Ascending aorta (tissue), 2 donors: ENCODE measurements around the gene LARP6. TPM values are rescaled to one million over a fixed set of nuclear protein-coding genes. Genes with fewer than 3 reads are reported as not detected.

Source experiments
- DNase-seq, 2 donors: peaks; one replicate each; pipeline ENCODE4 v3.0.0-alpha.2; 2019; ENCODE audit warnings: low spot score in 2 of 2
- H3K27ac ChIP-seq, 2 donors: fragments of 200-600 bp; sonication (generic); one replicate each; pipeline ENCODE4 v1.5.1; 2016 to 2017; ENCODE audit warnings: mild to moderate bottlenecking in 1 of 2
- H3K27me3 ChIP-seq: fragments of 200-600 bp; sonication (generic); one replicate; pipeline ENCODE4 v1.5.1; 2017
- H3K36me3 ChIP-seq, 2 donors: fragments of 200-600 bp; sonication (generic); one replicate each; pipeline ENCODE4 v1.5.1; 2016
- H3K4me1 ChIP-seq, 2 donors: fragments of 200-600 bp; sonication (generic); one replicate each; pipeline ENCODE4 v1.5.1; 2016 to 2017; ENCODE audit warnings: mild to moderate bottlenecking in 1 of 2
- H3K4me3 ChIP-seq, 2 donors: fragments of 200-600 bp; sonication (generic); one replicate each; pipeline ENCODE4 v1.5.1; 2016 to 2017; ENCODE audit warnings: mild to moderate bottlenecking in 1 of 2
- H3K9me3 ChIP-seq, 2 donors: fragments of 200-600 bp; sonication (generic); one replicate each; pipeline ENCODE4 v1.5.1; 2016
- CTCF ChIP-seq, 3 experiments: fragments of 200-600 bp in 2 of 3; fragments of 450-650 bp in 1 of 3; sonication (generic) in 2 of 3; IDR thresholded peaks; one replicate each; pipeline ENCODE4 v1.5.1; 2016 to 2019; ENCODE audit warnings: antibody characterized with exemption in 3 of 3, mild to moderate bottlenecking in 1 of 3, moderate library complexity in 1 of 3
- intact Hi-C: fragments of 100-400 bp; cut with DNase I; formaldehyde crosslinking; loops from one replicate; pipeline ENCODE4 v1.15.1; 2023
- total RNA-seq: library from RNA; depleted of rRNA; stranded (reverse); fragments of >200 nt; gene quantifications from one replicate; pipeline ENCODE4 v1.1.0, GENCODE V29; 2016

Gene LARP6
- total RNA-seq, 1 donor from 2014 or later: 18.7 TPM

GRCh38 chr15:70786996-70787395 is 67.0 kb downstream of the LARP6 start:
- Histone ChIP-seq H3K36me3 (no peaks in the 10 kb centered on the region), H3K27me3 (no peaks in the 10 kb centered on the region), H3K9me3 (no peaks in the 10 kb centered on the region), H3K4me1 (no peaks in the 10 kb centered on the region), H3K27ac (no peak overlapping the region), H3K4me3 (no peak overlapping the region)
- peak in 1 of 2 donors; percentile 9 for DNase-seq
- no peak for TF ChIP-seq CTCF (IDR thresholded peaks at IDR 0.05)
- intact Hi-C loops: no loop called here

GRCh38 chr15:70783610-70784022 is 70.3 kb downstream of the LARP6 start:
- Histone ChIP-seq H3K36me3 (no peaks in the 10 kb centered on the region), H3K27me3 (no peaks in the 10 kb centered on the region), H3K9me3 (no peaks in the 10 kb centered on the region), H3K4me3 (no peak overlapping the region), H3K4me1 (no peaks in the 10 kb centered on the region), H3K27ac (no peak overlapping the region)
- TF ChIP-seq CTCF (IDR thresholded peaks at IDR 0.05): no peak
- intact Hi-C loops: no loop called here
- DNase-seq: peak in 1 of 2 donors; percentile 31

GRCh38 chr15:70783041-70783440 is 70.9 kb downstream of the LARP6 start:
- Histone ChIP-seq H3K27me3 (no peaks in the 10 kb centered on the region), H3K4me1 (no peaks in the 10 kb centered on the region), H3K27ac (no peak overlapping the region), H3K36me3 (no peaks in the 10 kb centered on the region), H3K4me3 (no peak overlapping the region), H3K9me3 (no peaks in the 10 kb centered on the region)
- DNase-seq: no peak
- intact Hi-C loops: no loop called here
- TF ChIP-seq CTCF (IDR thresholded peaks at IDR 0.05): no peak

- DNase-seq: no peak
- Histone ChIP-seq H3K9me3 (no peaks in the 10 kb centered on the region), H3K27me3 (no peaks in the 10 kb centered on the region), H3K4me3 (no peak overlapping the region), H3K4me1 (no peaks in the 10 kb centered on the region), H3K27ac (no peak overlapping the region), H3K36me3 (no peaks in the 10 kb centered on the region)
- intact Hi-C loops: no loop called here
- TF ChIP-seq CTCF (IDR thresholded peaks at IDR 0.05): no peak
These were observed 72.7 kb downstream of the LARP6 start for GRCh38 chr15:70781236-70781635.

Other genes with a start within 250 kb of the LARP6 start
- 34.0 TPM for gene UACA, start 90.6 kb downstream of the LARP6 start, total RNA-seq
- 3.1 TPM for gene THAP10, start 38.3 kb upstream of the LARP6 start, total RNA-seq
- 23.1 TPM for gene LRRC49, start 38.7 kb upstream of the LARP6 start, total RNA-seq